GM12874 (cell line): ENCODE results near the gene CHMP6.

ENCODE experiments used
- CTCF ChIP-seq: IDR thresholded peaks from 2 replicates; pipeline ENCODE4 v1.5.1; 2011; ENCODE audit warnings: low read depth, mild to moderate bottlenecking, control low read depth, low read length, moderate library complexity; ENCODE audit not compliant: insufficient read depth

The CHMP6 gene

GRCh38 chr17:80980397-80981061, 11.1 kb upstream of the CHMP6 start:
- TF ChIP-seq CTCF = no peak

- TF ChIP-seq CTCF = peak; percentile 79
These were observed 10.4 kb upstream of the CHMP6 start for GRCh38 chr17:80981062-80981902.

- TF ChIP-seq CTCF = no peak
These were observed 9.7 kb upstream of the CHMP6 start for GRCh38 chr17:80981929-80982425.

DNA sequence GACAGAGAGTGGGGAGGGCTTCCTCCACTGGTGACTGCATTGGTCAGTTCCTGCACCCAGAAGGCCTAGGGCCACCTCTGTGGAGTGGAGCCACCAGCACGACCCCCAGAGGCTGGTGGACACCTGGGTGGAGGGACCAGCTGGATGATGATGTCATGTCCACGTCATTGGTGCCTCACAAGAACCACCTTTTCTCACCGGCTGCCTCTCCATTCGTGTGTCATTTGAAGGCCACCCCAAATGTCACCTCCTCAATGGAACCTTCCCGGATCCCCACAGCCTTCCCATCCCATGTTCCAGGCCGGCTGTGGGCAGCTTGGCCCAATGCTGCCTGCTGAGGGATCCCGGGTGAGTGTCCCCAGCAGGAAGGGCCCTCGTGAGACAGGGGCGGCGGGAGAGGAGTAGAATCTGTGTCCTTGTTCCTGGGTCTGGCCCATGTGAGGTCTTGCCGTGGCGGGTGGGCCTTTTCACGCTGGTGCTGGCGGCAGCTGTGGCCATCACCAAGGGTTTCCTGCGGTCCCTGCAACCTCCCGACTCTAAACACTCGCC, 9.1 kb upstream of the CHMP6 start:
- TF ChIP-seq CTCF = no peak

DNA sequence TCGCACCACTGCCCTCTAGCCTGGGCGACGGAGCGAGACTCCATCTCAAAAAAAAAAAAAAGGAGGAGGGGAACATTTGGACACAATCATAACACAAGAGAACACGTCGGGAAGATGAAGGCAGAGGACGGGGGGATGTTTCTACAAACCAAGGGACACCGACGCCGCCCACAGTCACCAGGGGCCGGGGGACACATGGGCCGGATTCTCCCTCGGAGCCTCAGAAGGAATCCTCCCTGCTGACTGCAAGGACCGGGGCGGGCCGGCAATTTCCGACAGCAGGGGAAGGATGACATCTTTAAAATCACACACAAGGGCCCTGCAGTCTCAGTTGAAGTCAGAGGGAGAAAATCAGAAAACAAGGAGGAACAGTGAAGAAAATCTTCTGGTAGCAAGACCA, 8.1 kb upstream of the CHMP6 start:
- TF ChIP-seq CTCF = no peak

DNA sequence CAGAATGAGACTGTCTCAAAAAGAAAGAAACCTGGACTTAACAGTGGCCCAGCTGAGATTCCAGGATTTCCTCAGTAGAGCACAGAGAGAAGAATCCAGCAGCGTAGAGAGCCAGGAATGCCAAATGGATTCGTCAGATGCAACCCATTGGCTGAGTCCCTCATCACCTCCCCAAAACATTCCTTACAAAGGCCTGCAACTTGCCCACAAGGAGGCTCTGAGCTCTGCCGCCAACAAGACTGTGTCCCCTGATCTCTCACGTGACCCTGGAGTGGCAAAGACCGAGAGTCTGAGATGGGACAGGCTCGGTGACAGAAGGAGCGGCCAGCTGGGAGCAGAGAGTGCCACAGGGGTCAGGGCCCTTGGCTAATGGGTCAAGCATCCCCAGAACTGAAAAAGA, 6.9 kb upstream of the CHMP6 start:
- TF ChIP-seq CTCF = no peak

- no peak for TF ChIP-seq CTCF
These were observed 5.6 kb upstream of the CHMP6 start for GRCh38 chr17:80986046-80986445.
